Cardiac muscle cell (in vitro differentiated cells and primary cell): Measurements from ENCODE around the gene SRP68. TPM values are rescaled to one million over a fixed set of nuclear protein-coding genes. Genes with fewer than 3 reads are reported as not detected.
"Not testable (repeated sequence)": the region's sequence is repeated elsewhere in the genome, so short reads cannot be mapped to it uniquely, and the experiment has no call there.

Source experiments
- DNase-seq, 2 donors: peaks; one replicate each; pipeline versions ENCODE4 v3.0.0 to v3.0.0-alpha.2; 2010 to 2017; ENCODE audit warnings: low read depth in 1 of 2, low spot score in 1 of 2
- H3K27ac ChIP-seq: fragments of 200-600 bp; sonication (generic); 2 replicates; pipeline ENCODE4 v1.5.1; 2016
- H3K27me3 ChIP-seq: fragments of 200-600 bp; sonication (generic); 2 replicates; pipeline ENCODE4 v1.6.0; 2016; ENCODE audit warnings: control low read depth
- H3K36me3 ChIP-seq: fragments of 200-600 bp; sonication (generic); 2 replicates; pipeline ENCODE4 v1.5.1; 2016; ENCODE audit warnings: control low read depth
- H3K4me1 ChIP-seq: fragments of 200-600 bp; sonication (generic); 2 replicates; pipeline ENCODE4 v1.8.1; 2017; ENCODE audit warnings: low read depth, mild to moderate bottlenecking, mixed run types
- H3K4me3 ChIP-seq: fragments of 200-600 bp; sonication (generic); 2 replicates; pipeline ENCODE4 v1.5.1; 2016; ENCODE audit warnings: mild to moderate bottlenecking
- H3K9me3 ChIP-seq: fragments of 200-600 bp; sonication (generic); 2 replicates; pipeline ENCODE4 v1.5.1; 2017; ENCODE audit warnings: low read depth, mild to moderate bottlenecking, control low read depth
- CTCF ChIP-seq: IDR thresholded peaks from 2 replicates; pipeline ENCODE4 v1.5.1; 2012; ENCODE audit warnings: low read depth, mild to moderate bottlenecking, low read length
- polyA plus RNA-seq: library from polyadenylated mRNA; unstranded; fragments of >200 nt; fragmentation: Nextera tagmentation; extraction: Ambion mirVana; gene quantifications from 2 replicates; pipeline ENCODE4 v1.2.1, GENCODE V29; 2016
- total RNA-seq: library from RNA; depleted of rRNA; stranded (reverse); fragments of >200 nt; gene quantifications from 2 replicates; pipeline ENCODE4 v1.2.3, GENCODE V29; 2016

The SRP68 gene
- total and polyA plus RNA-seq, 2 experiments from 2014 or later: 55.4 to 103 TPM

GRCh38 chr17:76080768-76081287 is 8.5 kb upstream of the SRP68 start:
- Histone ChIP-seq H3K27me3 (peaks cover 28% of the 10 kb centered on the region), H3K4me3 (no peak overlapping the region), H3K9me3 (no peaks in the 10 kb centered on the region), H3K4me1 (peaks cover 26% of the 10 kb centered on the region), H3K27ac (peak overlapping the region; percentile 59), H3K36me3 (peaks cover 12% of the 10 kb centered on the region)
- DNase-seq: no peak
- TF ChIP-seq CTCF: no peak

GRCh38 chr17:76079956-76080767 is 7.8 kb upstream of the SRP68 start:
- DNase-seq: peak in 1 of 2 donors; percentile 64
- TF ChIP-seq CTCF: peak; percentile 20
- peaks cover 35% of the 10 kb centered on the region for H3K27me3 ChIP-seq
- peak overlapping the region; percentile 59 for H3K27ac ChIP-seq
- peaks cover 8% of the 10 kb centered on the region for H3K36me3 ChIP-seq
- H3K4me3 ChIP-seq: no peak overlapping the region
- H3K9me3 ChIP-seq: no peaks in the 10 kb centered on the region
- peaks cover 29% of the 10 kb centered on the region for H3K4me1 ChIP-seq

GRCh38 chr17:76079535-76079955 is 7.2 kb upstream of the SRP68 start:
- no peak for TF ChIP-seq CTCF
- no peak overlapping the region for H3K27ac ChIP-seq
- no peak overlapping the region for H3K4me3 ChIP-seq
- H3K9me3 ChIP-seq: no peaks in the 10 kb centered on the region
- DNase-seq: no peak
- peaks cover 29% of the 10 kb centered on the region for H3K4me1 ChIP-seq
- H3K36me3 ChIP-seq: peaks cover 3% of the 10 kb centered on the region
- peaks cover 41% of the 10 kb centered on the region for H3K27me3 ChIP-seq

- Histone ChIP-seq H3K4me1 (peaks cover 29% of the 10 kb centered on the region), H3K9me3 (no peaks in the 10 kb centered on the region), H3K4me3 (no peak within 1 kb of the TSS), H3K36me3 (no peaks in the 10 kb centered on the region), H3K27me3 (peaks cover 47% of the 10 kb centered on the region), H3K27ac (peak within 1 kb of the TSS; percentile 59)
- TF ChIP-seq CTCF: no peak
- no peak for DNase-seq
Observed at GRCh38 chr17:76078860-76079534, 6.7 kb upstream of the SRP68 start, which contains the start of gene ZACN. ZACN (plus strand) TSS chr17:76079182; CDS start chr17:76079265, 83 bp downstream.

- H3K4me1 ChIP-seq: peaks cover 29% of the 10 kb centered on the region
- DNase-seq, H3K9me3 ChIP-seq, H3K27ac ChIP-seq, H3K4me3 ChIP-seq, H3K36me3 ChIP-seq: not testable (repeated sequence)
- H3K27me3 ChIP-seq: peaks cover 53% of the 10 kb centered on the region
Observed at GRCh38 chr17:76078370-76078769, 6.1 kb upstream of the SRP68 start.
